22Rv1 (cell line): ENCODE measurements around the gene CLMP.

ENCODE experiments used
- CTCF ChIP-seq: fragments of 450-650 bp; IDR thresholded peaks from 2 replicates; pipeline ENCODE4 v1.5.1; 2017; ENCODE audit warnings: mild to moderate bottlenecking
- ZFX ChIP-seq: fragments of 450-650 bp; IDR thresholded peaks from 2 replicates; pipeline ENCODE4 v1.6.1; 2017; ENCODE audit warnings: antibody characterized with exemption, borderline replicate concordance

- TF ChIP-seq CTCF (no peak), ZFX (no peak)
Measured at GRCh38 chr11:123152951-123153350, 42.1 kb downstream of the CLMP start.
